Fibroblast of skin of right quadriceps (primary cell): ENCODE results near the gene IFT22.
"Not testable (repeated sequence)": the region's sequence is repeated elsewhere in the genome, so short reads cannot be mapped to it uniquely, and the experiment has no call there.

ENCODE experiments used
- DNase-seq: peaks from one replicate; pipeline ENCODE4 v3.0.0-alpha.2; 2013

Gene IFT22

GRCh38 chr7:101321491-101322401 lies at the start of gene IFT22:
TSS of gene IFT22 (minus strand) at chr7:101321812. CDS start at chr7:101321709, 103 bp downstream.
- DNase-seq, result peak; percentile 90

- DNase-seq, result no peak
These were observed 49.2 kb upstream of the IFT22 start for GRCh38 chr7:101370836-101371235.

GRCh38 chr7:101368422-101369165 lies 47.0 kb upstream of the IFT22 start:
- DNase-seq, result no peak

GRCh38 chr7:101367676-101368075 lies 46.1 kb upstream of the IFT22 start:
- DNase-seq, result no peak

GRCh38 chr7:101365956-101366355 lies 44.3 kb upstream of the IFT22 start:
- no peak for DNase-seq

GRCh38 chr7:101363734-101364374 lies 42.2 kb upstream of the IFT22 start:
- DNase-seq, result peak; percentile 55

- no peak for DNase-seq
These were observed 41.7 kb upstream of the IFT22 start for GRCh38 chr7:101363196-101363733.

GRCh38 chr7:101362334-101363195 lies 41.0 kb upstream of the IFT22 start, which contains the start of gene COL26A1:
TSS of gene COL26A1 (plus strand) at chr7:101362875. CDS start at chr7:101363033, 158 bp downstream.
- DNase-seq, result no peak

GRCh38 chr7:101357433-101357832 lies 35.8 kb upstream of the IFT22 start:
- DNase-seq, result no peak

- DNase-seq, result no peak
These were observed 31.3 kb upstream of the IFT22 start for GRCh38 chr7:101352920-101353308.

GRCh38 chr7:101349300-101349699 lies 27.7 kb upstream of the IFT22 start:
- not testable (repeated sequence) for DNase-seq

GRCh38 chr7:101348456-101349067 lies 26.9 kb upstream of the IFT22 start:
- DNase-seq, result not testable (repeated sequence)

- no peak for DNase-seq
These were observed 25.9 kb upstream of the IFT22 start for GRCh38 chr7:101347477-101347876.

- no peak for DNase-seq
These were observed 21.3 kb upstream of the IFT22 start for GRCh38 chr7:101342892-101343291.

- no peak for DNase-seq
These were observed 18.8 kb upstream of the IFT22 start for GRCh38 chr7:101340379-101340778.

- no peak for DNase-seq
These were observed 12.3 kb upstream of the IFT22 start for GRCh38 chr7:101333912-101334311.

GRCh38 chr7:101332026-101332425 lies 10.4 kb upstream of the IFT22 start:
- DNase-seq, result no peak

GRCh38 chr7:101330011-101330484 lies 8.4 kb upstream of the IFT22 start:
- DNase-seq, result no peak

GRCh38 chr7:101328159-101328558 lies 6.5 kb upstream of the IFT22 start:
- no peak for DNase-seq

GRCh38 chr7:101319401-101319800 lies 2.2 kb downstream of the IFT22 start:
- DNase-seq, result no peak

- peak; percentile 32 for DNase-seq
These were observed 6.3 kb downstream of the IFT22 start for GRCh38 chr7:101315336-101315735.
